HCT116 (cell line): ENCODE data around the gene PVRIG. TPM values are rescaled to one million over a fixed set of nuclear protein-coding genes. Genes with fewer than 3 reads are reported as not detected.

Experiments
- ATAC-seq: fragments of 200-7000 bp; cut with Tn5 transposase; 2 replicates; pipeline ENCODE4 v1.9.1; 2020; ENCODE audit warnings: mild to moderate bottlenecking, moderate library complexity
- BruUV-seq: library from RNA; stranded (reverse); fragments of 400-500 nt; replicated peaks from 2 replicates; lab custom pipeline; 2021; lab: Mats Ljungman, UMichigan
- CTCF ChIA-PET: fragments of 300-600 bp; sonication (Branson Sonifier 250); formaldehyde crosslinking; loops from one replicate; lab custom pipeline; 2021; ENCODE audit warnings: antibody characterized with exemption; lab: Charles Lee
- POLR2A ChIA-PET: fragments of 300-600, 350-600 bp; sonication (Branson Sonifier 250); formaldehyde crosslinking; loops from one replicate; lab custom pipeline; 2021; ENCODE audit warnings: antibody characterized with exemption; lab: Charles Lee
- RAD21 ChIA-PET, 2 experiments: fragments of 300-600 bp; sonication (Branson Sonifier 250); formaldehyde crosslinking; loops; one replicate each; lab custom pipeline; 2023; ENCODE audit warnings: low total read pairs in 2 of 2; ENCODE audit not compliant: uncharacterized antibody in 2 of 2, unreplicated experiment in 2 of 2, low non-redundant PET in 1 of 2; lab: Charles Lee
- DNase-seq: peaks from one replicate; pipeline ENCODE4 v3.0.0-alpha.2; 2010; ENCODE audit warnings: low read depth, low spot score
- H2AFZ ChIP-seq: fragments of 200-600 bp; shearing (Covaris generic), sonication (generic); 2 replicates; pipeline ENCODE4 v1.6.1; 2017; ENCODE audit warnings: low read depth, mixed run types, mixed read lengths, antibody characterized with exemption, low read length; ENCODE audit not compliant: poor library complexity, severe bottlenecking
- H3K27ac ChIP-seq: 2 replicates; pipeline ENCODE4 v1.5.1; 2012; ENCODE audit warnings: low read depth, low read length
- H3K27me3 ChIP-seq: fragments of 200-600 bp; sonication (generic); 2 replicates; pipeline ENCODE4 v1.6.1; 2016; ENCODE audit warnings: mixed run types, low read length, mixed read lengths; ENCODE audit not compliant: insufficient read depth
- H3K36me3 ChIP-seq, 2 experiments: fragments of 200-500 bp in 1 of 2; fragments of 200-600 bp in 1 of 2; sonication (Bioruptor generic) in 1 of 2; sonication (generic) in 1 of 2; 2 replicates each; pipeline versions ENCODE4 v1.5.1 to v1.6.1; 2014 to 2016; ENCODE audit warnings: low read length in 2 of 2, inconsistent platforms in 1 of 2, mixed read lengths in 1 of 2, mixed run types in 1 of 2; ENCODE audit not compliant: insufficient read depth in 2 of 2, control insufficient read depth in 1 of 2
- H3K4me1 ChIP-seq, 2 experiments: fragments of 200-600 bp in 1 of 2; sonication (generic) in 1 of 2; 2 replicates each; pipeline versions ENCODE4 v1.5.1 to v1.6.1; 2012 to 2017; ENCODE audit warnings: low read length in 2 of 2, inconsistent platforms in 1 of 2, mild to moderate bottlenecking in 1 of 2, mixed read lengths in 1 of 2, mixed run types in 1 of 2, moderate library complexity in 1 of 2; ENCODE audit not compliant: insufficient read depth in 2 of 2, control insufficient read depth in 1 of 2
- H3K4me2 ChIP-seq: fragments of 200-600 bp; sonication (generic); 2 replicates; pipeline ENCODE4 v1.6.1; 2017; ENCODE audit warnings: mixed run types, low read length, mixed read lengths
- H3K4me3 ChIP-seq, 2 experiments: fragments of 200-600 bp in 1 of 2; sonication (generic) in 1 of 2; replicated peaks in 1 of 2; 2 replicates each; pipeline ENCODE4 v1.5.1; 2011 to 2016; ENCODE audit warnings: low read length in 2 of 2, control low read depth in 1 of 2, low read depth in 1 of 2, mild to moderate bottlenecking in 1 of 2, mixed read lengths in 1 of 2, mixed run types in 1 of 2
- H3K79me2 ChIP-seq: fragments of 200-600 bp; sonication (generic); 2 replicates; pipeline ENCODE4 v1.6.1; 2017; ENCODE audit warnings: mild to moderate bottlenecking, mixed run types, low read length, moderate library complexity, mixed read lengths; ENCODE audit not compliant: insufficient read depth
- H3K9ac ChIP-seq: fragments of 200-600 bp; sonication (generic); 2 replicates; pipeline ENCODE4 v1.6.1; 2016; ENCODE audit warnings: low read length, mixed read lengths
- H3K9me2 ChIP-seq: fragments of 200-600 bp; sonication (generic), shearing (Covaris generic); 2 replicates; pipeline ENCODE4 v1.6.1; 2017; ENCODE audit warnings: mixed run types, mild to moderate bottlenecking, moderate library complexity; ENCODE audit not compliant: insufficient read depth
- H3K9me3 ChIP-seq, 2 experiments: fragments of 200-500 bp in 1 of 2; fragments of 200-600 bp in 1 of 2; sonication (Bioruptor generic) in 1 of 2; sonication (generic) in 1 of 2; 2 replicates each; pipeline ENCODE4 v1.6.1; 2014 to 2017; ENCODE audit warnings: low read length in 2 of 2, mixed read lengths in 2 of 2, inconsistent platforms in 1 of 2, low read depth in 1 of 2, mild to moderate bottlenecking in 1 of 2, mixed run types in 1 of 2, moderate library complexity in 1 of 2; ENCODE audit not compliant: control insufficient read depth in 1 of 2, insufficient read depth in 1 of 2
- H4K20me1 ChIP-seq: fragments of 200-600 bp; sonication (generic), shearing (Covaris generic); 2 replicates; pipeline ENCODE4 v1.6.1; 2017; ENCODE audit warnings: mixed run types, mild to moderate bottlenecking, moderate library complexity; ENCODE audit not compliant: insufficient read depth
- CEBPB ChIP-seq: IDR thresholded peaks from 2 replicates; pipeline ENCODE4 v1.6.1; 2012; ENCODE audit warnings: low read depth
- ELF1 ChIP-seq: IDR thresholded peaks from 2 replicates; pipeline ENCODE4 v1.6.1; 2012; ENCODE audit warnings: low read depth, borderline replicate concordance
- EZH2 ChIP-seq: fragments of 200-600 bp; sonication (generic); IDR thresholded peaks from 2 replicates; pipeline ENCODE4 v1.6.1; 2017; ENCODE audit warnings: antibody characterized with exemption, mixed run types
- FOSL1 ChIP-seq: IDR thresholded peaks from 2 replicates; pipeline ENCODE4 v1.6.1; 2012; ENCODE audit warnings: low read depth
- POLR2AphosphoS5 ChIP-seq: IDR thresholded peaks from 2 replicates; pipeline ENCODE4 v1.6.1; 2011; ENCODE audit warnings: mild to moderate bottlenecking, low read depth, low read length, moderate library complexity
- SRF ChIP-seq: IDR thresholded peaks from 2 replicates; pipeline ENCODE4 v1.6.1; 2012; ENCODE audit warnings: low read depth
- YY1 ChIP-seq: IDR thresholded peaks from 2 replicates; pipeline ENCODE4 v1.6.1; 2011; ENCODE audit warnings: low read length, low read depth, moderate library complexity, mild to moderate bottlenecking; ENCODE audit not compliant: insufficient replicate concordance; ENCODE audit errors: extremely low read depth
- intact Hi-C: fragments of 100-400 bp; cut with micrococcal nuclease; formaldehyde crosslinking; loops from 2 replicates; pipeline ENCODE4 v1.10.0; 2022
- total RNA-seq: library from RNA; stranded (reverse); gene quantifications from one replicate; pipeline ENCODE4 v1.2.1, GENCODE V29; 2021; ENCODE audit not compliant: unreplicated experiment
- TF ChIP-seq, protein P1 (sequence below): IDR thresholded peaks from 2 replicates; pipeline ENCODE4 v1.6.1; 2011; ENCODE audit warnings: mild to moderate bottlenecking, low read length, moderate library complexity; ENCODE audit not compliant: insufficient replicate concordance; ENCODE audit errors: extremely low read depth
- TF ChIP-seq, protein P2 (sequence below): IDR thresholded peaks from 2 replicates; pipeline ENCODE4 v1.6.1; 2012
- TF ChIP-seq, protein P3 (sequence below), 3 experiments: fragments of 200-600 bp in 1 of 3; sonication (generic) in 1 of 3; IDR thresholded peaks in 2 of 3; conservative IDR thresholded peaks in 1 of 3; 2 replicates each; pipeline ENCODE4 v1.5.1; 2012 to 2017; ENCODE audit warnings: low read depth in 2 of 3, low read length in 2 of 3, antibody characterized with exemption in 1 of 3, borderline replicate concordance in 1 of 3, control low read depth in 1 of 3, mild to moderate bottlenecking in 1 of 3, mixed read lengths in 1 of 3, mixed run types in 1 of 3, moderate library complexity in 1 of 3; ENCODE audit not compliant: insufficient read depth in 1 of 3
- TF ChIP-seq, protein P4 (sequence below): IDR thresholded peaks from 2 replicates; pipeline ENCODE4 v1.6.1; 2012
- TF ChIP-seq, protein P5 (sequence below): IDR thresholded peaks from 2 replicates; pipeline ENCODE4 v1.6.1; 2012; ENCODE audit warnings: low read depth

PVRIG gene
- total RNA-seq, 1 experiment from 2014 or later: 0.30 TPM

DNA sequence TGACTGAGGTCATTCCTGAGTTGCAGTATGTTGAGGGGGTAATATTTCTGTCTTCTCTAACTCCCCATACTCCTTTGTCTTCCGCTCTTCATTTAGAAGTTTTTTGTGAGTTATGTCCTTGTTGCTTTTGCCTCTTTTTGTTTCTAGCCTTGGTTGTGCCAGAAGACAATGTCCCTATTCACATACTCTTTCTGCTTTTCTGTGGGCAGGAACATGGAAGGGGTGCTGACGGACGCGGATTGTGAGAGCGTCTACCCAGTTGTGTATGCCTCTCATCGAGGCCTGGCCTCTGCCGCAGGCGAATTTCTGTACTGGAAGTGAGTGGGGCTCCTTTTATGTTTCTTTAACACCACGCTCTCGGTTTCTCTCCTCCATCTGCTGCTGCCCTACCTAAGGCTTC, 21.5 kb upstream of the PVRIG start:
- no peak for DNase-seq
- Histone ChIP-seq H3K9ac (no peak overlapping the region), H2AFZ (no peak overlapping the region), H3K9me3 (no peaks in the 10 kb centered on the region), H3K4me2 (no peak overlapping the region), H3K27me3 (no peaks in the 10 kb centered on the region; the same call in 1 of the 2 replicates), H3K79me2 (no peaks in the 10 kb centered on the region), H3K4me1 (no peaks in the 10 kb centered on the region), H3K36me3 (no peaks in the 10 kb centered on the region), H3K27ac (no peak overlapping the region), H3K4me3 (no peak overlapping the region), H4K20me1 (no peaks in the 10 kb centered on the region), H3K9me2 (no peaks in the 10 kb centered on the region)
- intact Hi-C loops: loop anchor here (10.0 kb wide), 1 partner anchor 207 kb away; no protein-coding TSS in a partner anchor
- ChIA-PET RAD21 (no interaction called here), CTCF (no interaction called here), POLR2A (no interaction called here)
- TF ChIP-seq EZH2 (no peak), CEBPB (no peak), FOSL1 (no peak), YY1 (no peak), POLR2AphosphoS5 (no peak), SRF (no peak), ELF1 (no peak)
- TF ChIP-seq, protein P1, sequence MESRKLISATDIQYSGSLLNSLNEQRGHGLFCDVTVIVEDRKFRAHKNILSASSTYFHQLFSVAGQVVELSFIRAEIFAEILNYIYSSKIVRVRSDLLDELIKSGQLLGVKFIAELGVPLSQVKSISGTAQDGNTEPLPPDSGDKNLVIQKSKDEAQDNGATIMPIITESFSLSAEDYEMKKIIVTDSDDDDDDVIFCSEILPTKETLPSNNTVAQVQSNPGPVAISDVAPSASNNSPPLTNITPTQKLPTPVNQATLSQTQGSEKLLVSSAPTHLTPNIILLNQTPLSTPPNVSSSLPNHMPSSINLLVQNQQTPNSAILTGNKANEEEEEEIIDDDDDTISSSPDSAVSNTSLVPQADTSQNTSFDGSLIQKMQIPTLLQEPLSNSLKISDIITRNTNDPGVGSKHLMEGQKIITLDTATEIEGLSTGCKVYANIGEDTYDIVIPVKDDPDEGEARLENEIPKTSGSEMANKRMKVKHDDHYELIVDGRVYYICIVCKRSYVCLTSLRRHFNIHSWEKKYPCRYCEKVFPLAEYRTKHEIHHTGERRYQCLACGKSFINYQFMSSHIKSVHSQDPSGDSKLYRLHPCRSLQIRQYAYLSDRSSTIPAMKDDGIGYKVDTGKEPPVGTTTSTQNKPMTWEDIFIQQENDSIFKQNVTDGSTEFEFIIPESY: no peak
- TF ChIP-seq, protein P2, sequence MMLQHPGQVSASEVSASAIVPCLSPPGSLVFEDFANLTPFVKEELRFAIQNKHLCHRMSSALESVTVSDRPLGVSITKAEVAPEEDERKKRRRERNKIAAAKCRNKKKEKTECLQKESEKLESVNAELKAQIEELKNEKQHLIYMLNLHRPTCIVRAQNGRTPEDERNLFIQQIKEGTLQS: no peak
- TF ChIP-seq, protein P3, sequence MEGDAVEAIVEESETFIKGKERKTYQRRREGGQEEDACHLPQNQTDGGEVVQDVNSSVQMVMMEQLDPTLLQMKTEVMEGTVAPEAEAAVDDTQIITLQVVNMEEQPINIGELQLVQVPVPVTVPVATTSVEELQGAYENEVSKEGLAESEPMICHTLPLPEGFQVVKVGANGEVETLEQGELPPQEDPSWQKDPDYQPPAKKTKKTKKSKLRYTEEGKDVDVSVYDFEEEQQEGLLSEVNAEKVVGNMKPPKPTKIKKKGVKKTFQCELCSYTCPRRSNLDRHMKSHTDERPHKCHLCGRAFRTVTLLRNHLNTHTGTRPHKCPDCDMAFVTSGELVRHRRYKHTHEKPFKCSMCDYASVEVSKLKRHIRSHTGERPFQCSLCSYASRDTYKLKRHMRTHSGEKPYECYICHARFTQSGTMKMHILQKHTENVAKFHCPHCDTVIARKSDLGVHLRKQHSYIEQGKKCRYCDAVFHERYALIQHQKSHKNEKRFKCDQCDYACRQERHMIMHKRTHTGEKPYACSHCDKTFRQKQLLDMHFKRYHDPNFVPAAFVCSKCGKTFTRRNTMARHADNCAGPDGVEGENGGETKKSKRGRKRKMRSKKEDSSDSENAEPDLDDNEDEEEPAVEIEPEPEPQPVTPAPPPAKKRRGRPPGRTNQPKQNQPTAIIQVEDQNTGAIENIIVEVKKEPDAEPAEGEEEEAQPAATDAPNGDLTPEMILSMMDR (IDR thresholded peaks at IDR 0.05 in 2 of 3, conservative IDR thresholded peaks at IDR 0.05 in 1 of 3; ENCODE audit: borderline replicate concordance in 1 of 3, insufficient read depth in 1 of 3, low read depth in 2 of 3, low read length in 2 of 3): no peak
- TF ChIP-seq, protein P4, sequence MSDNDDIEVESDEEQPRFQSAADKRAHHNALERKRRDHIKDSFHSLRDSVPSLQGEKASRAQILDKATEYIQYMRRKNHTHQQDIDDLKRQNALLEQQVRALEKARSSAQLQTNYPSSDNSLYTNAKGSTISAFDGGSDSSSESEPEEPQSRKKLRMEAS: no peak
- TF ChIP-seq, protein P5, sequence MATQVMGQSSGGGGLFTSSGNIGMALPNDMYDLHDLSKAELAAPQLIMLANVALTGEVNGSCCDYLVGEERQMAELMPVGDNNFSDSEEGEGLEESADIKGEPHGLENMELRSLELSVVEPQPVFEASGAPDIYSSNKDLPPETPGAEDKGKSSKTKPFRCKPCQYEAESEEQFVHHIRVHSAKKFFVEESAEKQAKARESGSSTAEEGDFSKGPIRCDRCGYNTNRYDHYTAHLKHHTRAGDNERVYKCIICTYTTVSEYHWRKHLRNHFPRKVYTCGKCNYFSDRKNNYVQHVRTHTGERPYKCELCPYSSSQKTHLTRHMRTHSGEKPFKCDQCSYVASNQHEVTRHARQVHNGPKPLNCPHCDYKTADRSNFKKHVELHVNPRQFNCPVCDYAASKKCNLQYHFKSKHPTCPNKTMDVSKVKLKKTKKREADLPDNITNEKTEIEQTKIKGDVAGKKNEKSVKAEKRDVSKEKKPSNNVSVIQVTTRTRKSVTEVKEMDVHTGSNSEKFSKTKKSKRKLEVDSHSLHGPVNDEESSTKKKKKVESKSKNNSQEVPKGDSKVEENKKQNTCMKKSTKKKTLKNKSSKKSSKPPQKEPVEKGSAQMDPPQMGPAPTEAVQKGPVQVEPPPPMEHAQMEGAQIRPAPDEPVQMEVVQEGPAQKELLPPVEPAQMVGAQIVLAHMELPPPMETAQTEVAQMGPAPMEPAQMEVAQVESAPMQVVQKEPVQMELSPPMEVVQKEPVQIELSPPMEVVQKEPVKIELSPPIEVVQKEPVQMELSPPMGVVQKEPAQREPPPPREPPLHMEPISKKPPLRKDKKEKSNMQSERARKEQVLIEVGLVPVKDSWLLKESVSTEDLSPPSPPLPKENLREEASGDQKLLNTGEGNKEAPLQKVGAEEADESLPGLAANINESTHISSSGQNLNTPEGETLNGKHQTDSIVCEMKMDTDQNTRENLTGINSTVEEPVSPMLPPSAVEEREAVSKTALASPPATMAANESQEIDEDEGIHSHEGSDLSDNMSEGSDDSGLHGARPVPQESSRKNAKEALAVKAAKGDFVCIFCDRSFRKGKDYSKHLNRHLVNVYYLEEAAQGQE: no peak
- no TSS peak for BruUV-seq
- no peak for ATAC-seq
